Stimulated activated CD4-positive, alpha-beta T cell treated with anti-CD3 and anti-CD28 coated beads, Interleukin-4, amount 100 ng/mL, for 1 hour (primary cell): Measurements from ENCODE around the gene KCNH1.
"Not testable (repeated sequence)": the region's sequence is repeated elsewhere in the genome, so short reads cannot be mapped to it uniquely, and the experiment has no call there.

Experiments
- DNase-seq: peaks from one replicate; pipeline ENCODE4 v3.0.0-alpha.2; 2020

The KCNH1 gene

GRCh38 chr1:211007830-211008229 is 126.1 kb downstream of the KCNH1 start:
- DNase-seq, result no peak

- not testable (repeated sequence) for DNase-seq
These were observed 138.0 kb downstream of the KCNH1 start for GRCh38 chr1:210995931-210996330.

- DNase-seq, result no peak
These were observed 141.1 kb downstream of the KCNH1 start for GRCh38 chr1:210992837-210993236.

GRCh38 chr1:210989905-210990304 is 144.0 kb downstream of the KCNH1 start:
- no peak for DNase-seq

GRCh38 chr1:210981490-210981889 is 152.5 kb downstream of the KCNH1 start:
- DNase-seq, result no peak

GRCh38 chr1:210980082-210980481 is 153.9 kb downstream of the KCNH1 start:
- DNase-seq, result no peak

GRCh38 chr1:210978974-210979354 is 155.0 kb downstream of the KCNH1 start:
- DNase-seq, result no peak

GRCh38 chr1:210978316-210978973 is 155.5 kb downstream of the KCNH1 start:
- DNase-seq, result no peak

- no peak for DNase-seq
These were observed 182.7 kb downstream of the KCNH1 start for GRCh38 chr1:210951279-210951678.

GRCh38 chr1:210949940-210950546 is 183.9 kb downstream of the KCNH1 start:
- DNase-seq, result peak; percentile 63

- DNase-seq, result no peak
These were observed 184.5 kb downstream of the KCNH1 start for GRCh38 chr1:210949489-210949888.

GRCh38 chr1:210949039-210949438 is 184.9 kb downstream of the KCNH1 start:
- no peak for DNase-seq

GRCh38 chr1:210944252-210944651 is 189.7 kb downstream of the KCNH1 start:
- DNase-seq, result no peak

GRCh38 chr1:210942513-210942912 is 191.4 kb downstream of the KCNH1 start:
- DNase-seq, result no peak

GRCh38 chr1:210940081-210940617 is 193.8 kb downstream of the KCNH1 start:
- DNase-seq, result no peak

GRCh38 chr1:210938416-210938925 is 195.5 kb downstream of the KCNH1 start:
- no peak for DNase-seq

GRCh38 chr1:210937846-210938245 is 196.1 kb downstream of the KCNH1 start:
- no peak for DNase-seq

- no peak for DNase-seq
These were observed 198.0 kb downstream of the KCNH1 start for GRCh38 chr1:210935905-210936304.

- DNase-seq, result no peak
These were observed 201.8 kb downstream of the KCNH1 start for GRCh38 chr1:210932104-210932503.

- no peak for DNase-seq
These were observed 211.3 kb downstream of the KCNH1 start for GRCh38 chr1:210922666-210923065.

GRCh38 chr1:210920716-210921694 is 212.9 kb downstream of the KCNH1 start:
- DNase-seq, result no peak

- DNase-seq, result no peak
These were observed 213.7 kb downstream of the KCNH1 start for GRCh38 chr1:210920258-210920657.

GRCh38 chr1:210918893-210919292 is 215.1 kb downstream of the KCNH1 start:
- DNase-seq, result no peak
